Activated CD4-positive, alpha-beta T cell treated with anti-CD3 and anti-CD28 coated beads, Interleukin-2, amount 50 U/mL, for 16 hours (primary cell): Measurements from ENCODE around the gene LIM2.

Source experiments
- DNase-seq: peaks from one replicate; pipeline ENCODE4 v3.0.0-alpha.2; 2020

Gene LIM2

GRCh38 chr19:51394050-51394836 lies 6.5 kb upstream of the LIM2 start:
- peak; percentile 99 for DNase-seq

DNA sequence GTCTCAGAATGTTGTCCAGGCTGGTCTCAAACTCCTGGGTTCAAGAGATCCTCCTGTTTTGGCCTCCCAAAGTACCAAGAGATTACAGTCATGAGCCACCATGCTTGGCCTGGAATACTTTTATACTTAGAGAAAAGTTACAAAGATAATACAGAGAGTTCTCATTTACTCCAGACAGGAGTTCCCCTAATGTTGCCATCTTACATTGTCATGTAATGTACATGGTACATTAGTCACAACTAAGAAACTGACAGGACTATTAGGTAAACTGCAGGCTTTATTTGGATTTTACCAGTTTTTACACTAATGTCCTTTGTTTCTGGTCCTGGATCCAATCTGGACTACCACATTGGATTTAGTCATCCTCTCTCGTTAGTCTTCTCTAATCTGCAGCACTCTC lies 4.9 kb upstream of the LIM2 start:
- DNase-seq: no peak

- no peak for DNase-seq
These were observed 3.4 kb upstream of the LIM2 start for GRCh38 chr19:51391073-51391611.

DNA sequence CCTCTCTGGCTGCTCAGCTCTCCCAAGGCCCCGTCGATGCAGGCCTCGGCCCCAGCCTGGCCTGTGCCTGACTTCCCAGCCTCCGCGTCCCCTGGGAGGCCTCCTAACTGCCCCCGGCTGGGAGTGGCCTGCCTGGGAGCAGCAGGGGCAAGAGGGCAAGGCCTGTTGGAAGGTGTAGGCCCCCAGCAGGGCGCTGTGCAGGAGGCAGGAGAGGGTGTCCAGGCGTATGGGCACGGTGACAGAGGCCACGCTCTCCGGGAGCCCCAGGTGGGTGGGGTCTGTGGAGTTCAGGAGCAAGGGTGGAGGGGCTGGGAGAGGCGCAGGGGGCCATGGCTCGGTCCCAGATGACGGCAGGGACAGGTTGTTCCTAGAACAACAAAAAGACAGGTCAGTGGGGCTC lies 1.4 kb upstream of the LIM2 start:
- no peak for DNase-seq

DNA sequence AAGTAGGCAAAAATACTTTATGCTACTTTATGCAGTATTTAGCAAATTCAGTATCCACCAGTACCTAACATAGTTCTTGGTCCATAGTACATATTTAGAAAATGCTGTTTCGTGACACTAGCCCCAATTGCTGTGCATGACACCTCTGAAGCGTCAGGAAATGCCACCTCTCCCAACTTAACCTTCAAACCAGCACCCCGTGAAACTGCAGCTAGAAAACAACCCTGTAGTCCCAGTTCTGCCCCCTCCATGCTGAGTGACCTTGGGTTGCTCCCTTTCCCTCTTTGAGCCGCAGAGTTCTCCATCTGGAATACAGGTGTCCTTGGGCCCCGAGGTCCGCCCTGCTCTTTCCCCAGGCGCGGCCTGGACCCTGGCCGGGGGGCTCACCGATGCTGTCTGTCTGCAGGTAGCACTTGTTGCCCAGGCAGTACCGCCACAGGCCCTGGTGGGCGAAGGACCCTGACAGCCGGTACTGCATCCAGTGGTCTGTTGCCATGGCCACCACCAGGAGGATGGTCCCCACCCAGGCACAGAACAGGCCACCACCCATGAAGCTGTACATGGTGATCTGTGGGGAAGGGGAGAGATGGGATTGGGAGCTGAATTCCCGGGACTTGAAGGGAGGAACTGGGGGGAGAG lies 773 bp downstream of the LIM2 start:
- no peak for DNase-seq

GRCh38 chr19:51382004-51382403 lies 5.8 kb downstream of the LIM2 start:
- no peak for DNase-seq

DNA sequence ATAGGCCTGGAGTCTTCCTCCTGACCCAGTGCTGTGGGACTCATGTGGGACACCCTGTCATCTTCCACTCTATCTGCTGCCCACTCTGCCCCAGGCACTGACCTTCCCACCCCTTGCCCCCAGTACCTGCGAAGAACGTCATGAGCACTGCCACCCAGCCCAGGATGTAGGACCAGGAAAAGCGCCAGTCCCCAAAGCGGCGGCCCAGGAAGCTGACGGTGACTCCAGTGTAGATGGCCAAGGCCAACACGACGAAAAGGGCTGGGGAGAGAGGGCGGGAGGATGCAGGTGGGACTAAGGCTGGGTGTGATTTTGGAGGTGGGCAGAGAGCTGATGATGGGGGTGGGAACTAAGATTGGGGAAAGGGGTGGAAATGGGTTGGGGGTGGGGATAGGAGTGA lies 7.4 kb downstream of the LIM2 start:
- no peak for DNase-seq

DNA sequence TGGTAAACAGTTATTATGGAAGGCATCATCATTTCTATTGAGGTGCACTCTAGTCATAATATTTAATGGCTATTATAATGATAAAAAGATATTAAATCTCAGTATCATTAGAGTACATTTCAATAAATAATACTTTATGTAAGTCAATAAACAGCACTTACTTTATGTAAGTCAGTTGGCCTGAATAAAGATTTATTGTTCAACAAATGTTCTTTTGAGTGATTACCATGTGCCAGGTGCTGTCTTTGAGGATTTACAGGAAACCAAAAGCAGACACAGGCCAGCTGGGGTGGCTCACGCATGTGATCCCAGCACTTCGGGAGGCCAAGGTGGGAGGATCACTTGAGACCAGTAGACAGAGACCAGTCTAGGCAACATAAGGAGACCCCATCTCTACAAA lies 10.4 kb downstream of the LIM2 start:
- DNase-seq: no peak

DNA sequence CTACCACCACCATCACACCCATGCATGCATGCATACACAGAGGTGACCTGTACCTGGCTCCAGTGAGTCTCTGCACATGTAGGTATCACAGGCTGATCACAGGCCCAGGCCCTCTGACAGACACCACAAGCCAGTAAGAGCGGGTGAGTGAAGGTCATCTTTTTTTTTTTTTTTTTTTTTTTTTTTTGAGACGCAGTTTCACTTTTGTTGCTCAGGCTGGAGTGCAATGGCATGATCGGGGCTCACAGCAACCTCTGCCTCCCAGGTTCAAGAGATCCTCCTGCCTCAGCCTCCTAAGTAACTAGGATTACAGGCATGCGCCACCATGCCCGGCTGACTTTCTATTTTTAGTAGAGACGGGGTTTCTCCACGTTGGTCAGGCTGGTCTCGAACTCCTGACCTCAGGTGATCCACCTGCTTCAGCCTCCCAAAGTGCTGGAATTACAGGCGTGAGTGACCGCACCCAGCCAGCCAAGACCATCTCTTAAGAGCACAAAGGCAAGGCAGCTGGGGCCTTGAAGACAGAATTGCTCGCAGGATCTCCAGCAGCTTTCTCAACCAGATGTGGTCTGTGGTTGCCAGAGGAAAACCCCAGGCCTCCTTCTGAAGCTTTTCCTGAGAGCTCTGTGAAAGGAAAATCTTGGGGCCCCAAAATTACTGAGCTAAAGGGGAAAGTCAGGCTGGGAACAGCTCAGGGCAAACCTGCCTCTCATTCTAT lies 12.1 kb downstream of the LIM2 start:
- peak; percentile 70 for DNase-seq

DNA sequence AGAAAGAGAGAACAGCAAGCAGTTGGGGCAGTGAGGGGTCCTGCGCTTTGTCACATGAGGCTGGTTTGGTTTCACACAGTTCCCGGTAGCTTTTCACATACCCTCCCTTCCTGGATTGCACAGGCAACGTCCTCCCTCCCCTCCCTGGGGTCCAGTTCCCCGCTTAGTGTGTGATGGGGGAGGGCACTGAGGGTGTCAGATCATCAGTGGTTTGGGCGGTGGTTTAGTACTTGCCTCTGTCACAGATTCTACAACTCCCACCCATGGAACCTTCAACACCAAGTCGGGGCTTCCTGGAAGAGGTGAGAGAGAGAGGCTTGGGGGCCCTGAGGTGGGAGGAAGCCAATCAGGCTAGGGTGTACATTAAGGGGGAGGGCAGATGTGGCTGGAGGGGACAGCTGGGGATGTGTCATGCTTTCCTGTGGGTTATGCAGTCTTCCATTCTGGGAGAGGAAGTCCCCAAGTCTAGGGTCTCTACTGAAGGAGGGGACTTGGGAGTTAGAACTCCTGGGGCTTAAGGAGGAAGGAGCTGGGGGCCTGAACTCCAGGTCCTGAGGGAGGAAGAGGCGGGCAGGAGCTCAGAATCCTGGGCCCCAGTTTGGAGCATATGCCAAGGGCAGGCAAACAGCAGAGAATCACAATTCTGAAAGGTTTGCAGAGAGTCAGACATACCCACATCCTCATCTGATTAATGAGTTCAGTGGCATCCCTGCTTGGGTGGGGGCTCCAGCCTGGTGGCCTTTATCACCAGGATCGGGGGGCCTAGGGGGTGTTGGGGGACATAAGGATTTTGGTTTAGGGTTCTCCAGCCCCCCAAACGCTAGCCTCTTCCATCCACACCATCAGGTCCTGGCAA lies 14.9 kb downstream of the LIM2 start, which contains the start of gene NKG7:
Gene NKG7 (minus strand): TSS at position 6 of the 856 bp plus-strand sequence. CDS start 119 bp downstream, outside the sequence.
- peak; percentile 95 for DNase-seq

DNA sequence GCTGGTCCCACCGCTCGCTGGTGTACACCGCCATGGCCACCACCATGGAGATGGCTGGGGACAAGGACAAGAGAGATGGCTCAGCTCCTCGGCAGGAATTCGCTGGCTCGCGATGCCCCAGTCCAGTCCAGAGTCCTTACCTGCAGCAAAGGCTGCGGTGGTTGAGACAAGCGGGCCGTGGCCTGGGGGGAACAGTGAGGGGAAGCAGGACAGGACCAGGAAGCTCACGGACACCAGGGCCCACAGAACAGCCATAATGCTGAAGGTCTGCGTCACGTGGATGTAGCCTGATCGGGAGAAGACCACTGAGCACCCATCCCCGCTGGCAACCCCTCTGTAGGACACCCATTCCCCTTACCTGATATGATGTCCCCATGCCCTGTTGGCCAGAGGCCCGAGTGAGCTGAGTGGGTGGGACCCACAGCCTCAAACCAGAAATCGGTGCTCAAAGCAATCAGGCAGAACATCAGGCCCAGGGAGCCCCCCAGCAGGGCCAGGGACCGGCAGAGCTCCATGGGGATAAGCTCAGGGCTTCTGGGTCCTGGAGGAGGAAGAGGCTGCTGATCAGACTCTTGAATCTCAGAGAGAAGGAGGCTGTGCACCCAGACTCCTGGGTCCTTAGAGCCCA lies 15.6 kb downstream of the LIM2 start:
- DNase-seq: no peak

DNA sequence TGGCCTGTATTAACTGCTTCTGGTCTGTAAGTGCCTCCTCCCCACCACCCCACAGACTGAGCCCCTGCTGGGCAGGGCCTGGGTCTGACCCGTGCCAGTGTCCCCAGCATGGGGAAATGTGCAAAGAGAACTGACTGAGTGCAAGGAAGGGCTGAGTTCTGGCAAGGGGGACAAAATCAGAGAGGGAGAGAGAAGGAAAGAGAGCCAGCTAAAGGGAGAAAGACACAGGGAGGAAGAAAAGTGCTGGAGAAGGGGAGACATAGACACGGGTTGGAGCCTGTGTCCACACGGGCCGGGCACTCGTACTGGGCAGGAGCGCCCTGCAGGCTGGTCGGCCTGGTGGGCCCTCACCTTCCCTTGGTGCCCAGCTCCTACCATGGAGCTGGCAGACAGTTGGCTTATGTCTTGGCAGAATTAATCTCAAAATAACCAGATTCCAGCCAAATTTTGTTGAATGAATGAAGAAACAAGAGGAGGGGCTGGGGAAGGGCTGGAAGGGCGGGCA lies 16.5 kb downstream of the LIM2 start:
- DNase-seq: no peak

DNA sequence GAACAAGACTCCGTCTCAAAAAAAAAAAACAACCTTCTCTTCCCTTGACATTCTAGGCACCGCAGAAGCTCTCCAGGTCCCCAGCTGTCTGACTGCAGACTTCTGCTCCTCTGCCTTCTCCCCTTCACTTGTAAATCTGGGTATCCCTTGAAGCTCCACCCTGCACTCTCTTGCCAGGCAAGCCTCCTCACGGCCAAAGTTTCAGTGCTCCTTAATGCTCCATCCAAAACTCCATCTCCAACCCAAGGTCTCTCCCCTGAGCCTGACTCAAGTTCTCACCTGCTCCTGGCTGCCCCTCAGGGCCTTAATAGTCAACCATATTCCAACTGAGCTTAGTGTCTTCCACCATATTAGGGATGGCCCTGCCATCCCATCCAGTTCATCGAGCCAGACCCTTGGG lies 17.5 kb downstream of the LIM2 start:
- no peak for DNase-seq

DNA sequence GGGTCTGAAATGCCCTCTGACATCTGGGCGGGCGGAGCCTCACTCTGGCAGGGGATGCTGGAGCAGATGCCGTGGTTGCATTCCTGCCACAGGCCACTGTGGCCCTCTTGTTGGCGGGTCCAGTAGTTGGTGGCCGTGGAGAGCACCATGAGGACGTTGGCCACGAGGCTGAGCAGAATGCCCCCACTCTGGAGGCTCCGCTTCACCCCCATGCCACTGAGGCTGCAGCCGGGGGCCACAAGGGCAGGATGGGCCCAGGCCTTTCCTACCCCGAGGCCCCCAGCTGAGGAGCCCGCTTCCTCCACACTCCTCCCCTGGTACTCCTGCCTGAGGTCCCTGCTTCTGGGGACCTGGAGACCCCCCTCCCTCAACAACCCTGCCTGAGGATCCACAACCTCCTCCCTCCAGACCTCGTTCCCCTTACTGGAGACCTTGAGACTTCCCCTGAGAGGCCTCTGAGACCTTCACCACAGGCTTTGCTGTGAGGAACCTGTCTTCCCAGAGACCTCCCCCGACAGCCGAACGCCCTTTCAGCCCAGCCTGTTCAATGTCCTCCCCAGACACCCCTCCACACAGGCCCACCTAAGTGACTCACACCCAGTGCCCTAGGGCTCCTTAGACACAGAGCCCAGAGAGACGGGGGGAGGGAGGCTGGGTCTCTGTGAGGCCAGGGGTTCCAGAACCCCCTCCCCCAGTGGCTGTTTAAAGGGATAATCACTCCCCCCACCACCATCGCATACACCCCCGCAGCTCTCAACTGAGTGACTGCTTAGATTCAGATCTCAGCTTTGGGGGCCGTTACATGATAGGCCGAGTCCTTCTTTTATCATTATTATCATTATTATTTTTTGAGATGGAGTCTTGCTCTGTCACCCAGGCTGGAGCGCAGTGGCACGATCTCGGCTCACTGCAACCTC lies 19.1 kb downstream of the LIM2 start, which contains the start of gene CLDND2:
Gene CLDND2 (minus strand): TSS at position 638 of the 917 bp plus-strand sequence. CDS start 426 bp downstream, at position 212.
- DNase-seq: peak; percentile 14

- DNase-seq: peak; percentile 100
These were observed 20.0 kb downstream of the LIM2 start for GRCh38 chr19:51367565-51368365.

DNA sequence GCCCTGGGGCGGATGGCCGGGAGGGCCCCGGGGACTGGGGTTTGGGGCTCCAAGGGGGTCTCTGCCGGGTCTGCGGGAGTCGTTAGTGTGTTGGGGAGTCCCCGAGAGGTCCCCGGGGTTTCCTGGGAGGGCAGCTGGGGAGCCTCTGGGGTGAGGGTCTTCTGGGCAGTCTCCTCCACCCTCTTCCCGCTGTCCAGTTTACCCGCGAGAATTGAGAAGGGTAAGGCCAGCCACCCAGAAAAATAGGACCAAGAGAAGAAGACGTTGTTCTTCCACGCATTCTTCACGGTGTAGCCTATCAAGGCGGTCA lies 20.6 kb downstream of the LIM2 start:
- DNase-seq: no peak

DNA sequence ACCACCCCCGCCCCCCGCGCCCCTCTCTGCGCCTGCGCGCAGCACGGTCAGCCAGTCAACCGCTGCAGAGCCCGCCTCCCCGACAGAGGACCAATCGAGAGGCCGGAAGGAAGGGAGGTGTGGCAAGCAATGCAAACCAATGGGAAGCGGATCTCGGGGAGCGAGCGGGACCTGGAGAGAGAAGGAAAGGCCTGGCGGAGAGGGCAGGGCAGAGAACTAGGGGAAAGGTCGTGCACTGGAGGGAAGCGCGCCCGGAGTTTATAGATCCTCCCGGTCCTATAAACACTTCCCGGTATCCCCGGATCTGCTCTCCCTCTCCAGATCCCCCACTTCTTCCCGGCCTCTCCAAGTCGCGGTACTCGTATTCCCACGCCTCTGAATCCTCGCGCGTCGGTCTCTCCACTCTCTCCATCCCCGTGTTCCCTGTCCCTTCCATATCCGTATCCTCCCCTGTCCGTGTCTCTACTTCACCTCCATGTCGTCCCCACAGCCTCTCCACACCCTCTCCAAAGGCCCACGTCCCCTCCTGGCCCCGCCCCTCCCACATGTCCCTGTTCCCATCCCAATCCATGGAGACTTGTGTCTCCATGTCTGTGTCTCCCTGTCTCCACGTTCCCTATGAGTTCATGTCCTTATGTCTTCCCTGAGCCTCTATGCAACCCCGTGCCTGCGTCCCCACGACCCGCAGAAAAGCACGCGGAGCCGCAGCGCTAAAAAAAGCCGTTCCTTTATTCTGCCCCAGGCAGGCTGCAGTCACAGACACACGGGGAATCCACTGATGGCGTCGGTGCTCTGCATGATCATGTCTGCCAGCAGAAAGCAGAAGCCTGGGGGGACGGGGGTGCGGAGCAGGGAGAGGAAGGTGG lies 21.2 kb downstream of the LIM2 start:
- DNase-seq: peak; percentile 99

- DNase-seq: no peak
These were observed 21.8 kb downstream of the LIM2 start, which contains the start of gene ETFB for GRCh38 chr19:51365965-51366388. Gene ETFB (minus strand): TSS chr19:51366388. CDS start chr19:51366326, 62 bp downstream.
